Epithelial cell of umbilical artery (primary cell): ENCODE data around the gene KCND3. TPM values are rescaled to one million over a fixed set of nuclear protein-coding genes. Genes with fewer than 3 reads are reported as not detected.

Experiments used
- total RNA-seq: library from RNA; depleted of rRNA; stranded (reverse); fragments of >200 nt; gene quantifications from 2 replicates; pipeline ENCODE4 v1.2.3, GENCODE V29; 2014

Gene KCND3
- not detected in 2 replicates for total RNA-seq

DNA sequence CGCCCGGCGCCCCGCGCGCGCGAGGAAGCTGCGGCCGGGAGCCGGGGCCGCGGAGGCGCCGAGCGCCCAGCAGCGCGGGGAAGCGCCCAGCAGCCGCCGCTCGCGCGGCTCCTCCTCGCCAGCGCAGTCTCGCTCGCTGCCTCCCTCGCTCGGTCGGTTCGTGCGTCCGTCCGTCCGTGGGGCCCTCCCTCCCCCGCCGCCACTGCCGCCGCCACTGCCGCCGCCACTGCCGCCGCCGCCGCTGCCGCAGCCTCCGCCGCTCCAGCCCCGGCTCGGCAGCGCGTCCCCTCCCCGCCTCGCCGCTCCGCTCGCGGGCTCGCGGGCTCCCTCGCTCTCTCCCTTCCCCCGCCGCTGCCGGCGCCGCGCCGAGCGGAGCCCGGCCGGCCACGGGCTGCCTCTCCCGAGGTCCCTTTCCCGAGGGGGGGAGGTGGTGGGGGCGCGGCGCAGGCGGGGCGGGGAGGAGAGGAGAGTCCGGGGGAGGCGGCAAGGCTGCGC lies at the start of gene KCND3:
Gene KCND3 (minus strand): TSS at position 138 of the 495 bp plus-strand sequence.

DNA sequence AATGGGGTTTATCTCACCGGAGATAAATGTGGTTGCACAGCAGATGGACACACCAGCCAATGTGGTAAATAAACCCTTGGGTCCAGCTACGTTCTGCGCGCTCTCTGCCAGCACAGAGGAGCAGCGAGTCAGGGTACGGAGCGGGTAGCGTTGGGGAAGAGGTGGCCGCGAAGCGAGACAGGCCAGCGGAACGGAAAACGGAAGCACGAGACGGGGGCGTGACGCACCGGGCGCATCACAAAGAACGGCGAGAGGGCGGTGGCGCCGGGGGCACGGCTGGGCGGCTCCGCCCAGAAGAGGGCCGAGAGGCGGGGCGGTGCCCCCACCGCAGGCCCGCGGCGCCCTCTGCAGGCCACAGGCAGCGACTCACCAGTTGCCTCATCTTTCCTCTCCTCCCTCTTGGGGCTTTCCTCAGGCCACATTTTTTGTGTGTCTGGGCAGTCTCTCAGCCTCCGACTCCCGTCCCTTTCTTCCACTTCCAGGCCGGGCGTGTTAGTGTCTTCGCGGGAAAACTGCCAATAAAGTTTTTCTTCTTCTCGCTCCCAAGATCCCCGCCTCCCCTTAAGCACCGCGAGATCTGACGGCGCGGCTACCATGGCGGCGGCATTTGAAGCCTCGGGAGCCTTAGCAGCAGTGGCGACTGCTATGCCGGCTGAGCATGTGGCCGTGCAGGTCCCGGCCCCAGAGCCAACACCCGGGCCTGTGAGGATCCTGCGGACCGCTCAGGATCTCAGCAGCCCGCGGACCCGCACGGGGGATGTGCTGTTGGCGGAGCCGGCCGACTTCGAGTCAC lies 233.9 kb downstream of the KCND3 start, which contains the start of gene DDX20:
Gene DDX20 (plus strand): TSS at position 571 of the 793 bp plus-strand sequence. CDS start 24 bp downstream, at position 595.

DNA sequence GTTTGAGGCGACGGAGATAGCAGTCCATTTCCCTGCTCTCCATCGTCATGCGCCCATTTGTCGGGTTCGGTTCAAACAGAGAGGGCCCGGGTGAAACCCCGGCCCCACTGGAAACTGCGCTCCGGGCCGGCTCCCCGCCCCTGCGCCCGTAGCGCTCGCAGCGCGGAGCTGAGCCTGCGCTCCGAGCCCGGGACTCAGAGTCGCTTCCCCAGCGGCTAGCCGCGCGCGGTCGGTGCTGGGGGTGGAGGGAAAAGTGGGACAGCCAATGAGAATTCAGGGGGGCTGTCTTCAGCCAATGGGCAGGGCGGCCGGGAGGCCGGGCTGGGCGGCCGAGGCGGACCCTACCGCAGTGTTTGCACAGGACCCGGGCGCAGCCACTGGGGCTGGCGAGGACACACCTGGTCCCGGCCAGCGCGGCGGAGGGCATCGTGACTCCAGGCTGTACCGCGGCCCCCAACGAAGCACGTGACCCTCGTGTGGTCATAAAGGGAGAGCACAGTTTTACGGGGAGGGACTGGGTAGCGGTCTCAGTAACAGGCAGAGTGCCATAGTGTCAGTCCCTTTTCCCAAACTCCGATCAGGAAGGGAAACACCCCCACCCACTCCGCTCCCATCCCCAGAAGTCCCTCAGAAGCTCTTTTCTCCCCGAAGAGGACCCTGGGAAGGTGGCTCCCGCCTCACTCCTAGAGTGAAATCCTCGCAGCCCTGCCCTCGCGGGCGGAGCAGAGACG lies 250.1 kb downstream of the KCND3 start, which contains the start of gene INKA2:
Gene INKA2 (minus strand): TSS at position 202 of the 731 bp plus-strand sequence. CDS start 153 bp downstream, at position 49.

Other genes with a start within 250 kb of the KCND3 start
- gene DDX20, start 233.8 kb downstream of the KCND3 start, total RNA-seq: 19.2 and 25.7 TPM in 2 replicates